ENCODE measurements around the gene FEM1A. TPM values are rescaled to one million over a fixed set of nuclear protein-coding genes. Genes with fewer than 3 reads are reported as not detected.
"Not testable (repeated sequence)": the region's sequence is repeated elsewhere in the genome, so short reads cannot be mapped to it uniquely, and the experiment has no call there.

Gene FEM1A
- total RNA-seq, 5 donors from 2014 or later (not counting 1 experiment from before 2014, with no cell fraction given): 9.7 to 17.7 (median 16.1) TPM

DNA sequence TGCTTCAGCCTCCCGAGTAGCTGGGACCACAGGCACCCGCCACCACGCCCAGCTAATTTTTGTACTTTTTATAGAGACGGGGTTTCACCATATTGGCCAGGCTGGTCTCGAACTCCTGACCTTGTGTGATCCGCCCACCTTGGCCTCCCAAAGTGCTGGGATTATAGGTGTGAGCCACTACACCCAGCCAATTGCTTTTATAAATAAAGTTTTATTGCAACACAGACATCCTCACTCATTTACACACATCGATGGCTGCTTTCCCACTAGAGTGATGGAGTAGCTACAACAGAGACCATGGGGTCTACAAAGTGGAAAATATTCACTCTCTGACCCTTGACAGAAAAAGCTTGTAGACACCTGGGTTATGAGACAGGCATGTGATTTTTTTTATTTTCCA lies 30.8 kb downstream of the FEM1A start:
- H3K4me1 ChIP-seq (ENCODE audit: control insufficient read depth in 1 of 2, extremely low read depth in 1 of 2, insufficient read depth in 2 of 2, low read length in 2 of 2); DNase-seq; H3K36me3 Mint-ChIP-seq; H3K27ac Mint-ChIP-seq; H3K4me1 Mint-ChIP-seq; H3K27ac ChIP-seq (ENCODE audit: low read length); H3K4me3 Mint-ChIP-seq; H3K27me3 Mint-ChIP-seq; H3K4me3 ChIP-seq (ENCODE audit: control insufficient read depth in 1 of 2, extremely low read depth in 1 of 2, low read length in 1 of 2); H3K27me3 ChIP-seq (replicated peaks in 1 of 2; ENCODE audit: control insufficient read depth in 2 of 2, extremely low read depth in 1 of 2, insufficient read depth in 2 of 2, low read length in 1 of 2); H3K9me3 Mint-ChIP-seq; ATAC-seq (replicated peaks in 1 of 4); H3K9me3 ChIP-seq: not testable (repeated sequence)
- peaks cover 0 to 10% of the 10 kb centered on the region in 2 donors for H3K36me3 ChIP-seq (ENCODE audit: control insufficient read depth in 2 of 2, extremely low read depth in 1 of 2, insufficient read depth in 1 of 2, low read length in 1 of 2)
- 100% methylated on average over 2 of the region's 7 CpGs for whole genome bisulfite sequencing (ENCODE audit: insufficient coverage)
- POLR2A ChIA-PET: interaction anchor here in 1 of 2 donors (1.1 kb wide), 1 partner anchor 9 kb away, joined by 3 read pairs; no protein-coding TSS in a partner anchor
- CTCF ChIA-PET: interaction anchor here in 1 of 2 donors (1.0 kb wide), 1 partner anchor 28 kb away, joined by 4 read pairs; no protein-coding TSS in a partner anchor

DNA sequence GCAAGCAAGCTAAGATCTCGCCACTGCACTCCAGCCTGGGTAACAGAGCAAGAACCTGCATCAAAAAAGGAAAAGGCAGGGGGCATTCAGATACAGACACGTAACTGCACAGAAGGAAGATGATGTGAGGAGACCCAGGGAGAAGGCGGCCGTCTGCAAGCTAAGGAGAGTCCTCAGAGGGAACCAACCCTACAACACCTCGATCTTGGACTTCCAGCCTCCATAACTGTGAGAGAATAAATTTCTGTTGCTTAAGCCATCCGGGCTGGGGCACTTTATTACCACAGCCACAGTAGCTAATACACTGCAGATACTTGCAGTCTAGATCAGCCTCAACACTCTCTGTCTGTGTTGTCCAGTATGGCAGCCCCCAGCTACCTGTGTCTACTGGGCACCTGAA lies 32.0 kb downstream of the FEM1A start:
- Histone ChIP-seq H3K27ac (ENCODE audit: low read length) (no peak overlapping the region), H3K36me3 (ENCODE audit: control insufficient read depth in 2 of 2, extremely low read depth in 1 of 2, insufficient read depth in 1 of 2, low read length in 1 of 2) (peaks cover 0 to 4% of the 10 kb centered on the region in 2 donors), H3K4me1 (ENCODE audit: control insufficient read depth in 1 of 2, extremely low read depth in 1 of 2, insufficient read depth in 2 of 2, low read length in 2 of 2) (no peaks in the 10 kb centered on the region), H3K9me3 (no peaks in the 10 kb centered on the region), H3K27me3 (replicated peaks in 1 of 2; ENCODE audit: control insufficient read depth in 2 of 2, extremely low read depth in 1 of 2, insufficient read depth in 2 of 2, low read length in 1 of 2) (no peaks in the 10 kb centered on the region), H3K4me3 (ENCODE audit: control insufficient read depth in 1 of 2, extremely low read depth in 1 of 2, low read length in 1 of 2) (no peak overlapping the region)
- DNase-seq (no peak), ATAC-seq (replicated peaks in 1 of 4) (no peak)
- POLR2A ChIA-PET: interaction anchor here in 1 of 2 donors (0.7 kb wide), 1 partner anchor 273 kb away, joined by 4 read pairs; no protein-coding TSS in a partner anchor
- peaks cover 2% of the 10 kb centered on the region for H3K36me3 Mint-ChIP-seq
- no peaks in the 10 kb centered on the region for H3K27me3 Mint-ChIP-seq
- no peak overlapping the region for H3K4me3 Mint-ChIP-seq
- CTCF ChIA-PET: interaction anchor here in 1 of 2 donors (0.6 to 0.7 kb wide), 3 partner anchors 13 to 194 kb away, joined by 3 read pairs; no protein-coding TSS in a partner anchor
- peaks cover 0 to 7% (median 5%) of the 10 kb centered on the region in 3 donors for H3K4me1 Mint-ChIP-seq
- no peak overlapping the region for H3K27ac Mint-ChIP-seq
- 80% methylated on average over 1 of the region's 6 CpGs for WGBS (ENCODE audit: insufficient coverage)
- H3K9me3 Mint-ChIP-seq: no peaks in the 10 kb centered on the region

DNA sequence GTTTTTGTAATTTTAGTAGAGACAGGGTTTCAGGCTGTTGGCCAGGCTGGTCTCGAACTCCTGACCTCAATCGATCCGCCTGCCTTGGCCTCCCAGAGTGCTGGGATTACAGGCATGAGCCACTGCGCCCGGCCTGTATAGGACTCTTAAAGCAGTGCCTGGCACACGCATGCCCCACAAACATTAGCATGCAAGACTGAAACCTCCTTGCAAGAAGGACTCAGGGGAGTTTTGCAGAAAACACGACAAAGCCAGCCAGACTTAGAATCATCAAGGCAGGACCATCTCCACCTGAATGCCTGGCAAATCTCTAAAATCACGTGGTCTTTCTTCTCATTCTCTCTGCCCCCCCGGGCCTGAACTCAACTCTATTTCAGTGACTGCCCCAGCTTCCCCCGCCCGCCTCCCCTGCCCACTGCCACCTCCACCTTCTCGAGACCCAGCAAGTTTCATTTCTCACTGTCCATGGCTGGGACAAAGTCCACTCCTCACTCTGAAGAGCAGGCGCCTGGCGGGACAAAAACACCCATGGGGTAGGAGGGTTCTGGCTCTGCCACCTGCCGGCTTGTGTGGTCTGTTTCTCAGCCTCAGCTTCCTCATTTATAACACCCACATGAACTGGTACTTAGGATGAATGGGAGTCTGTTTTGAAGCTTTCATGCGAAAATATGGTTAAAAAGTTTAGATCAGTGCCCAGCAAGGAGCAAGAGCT lies 37.6 kb downstream of the FEM1A start:
- Histone ChIP-seq H3K27ac (ENCODE audit: low read length) (no peak overlapping the region), H3K4me3 (ENCODE audit: control insufficient read depth in 1 of 2, extremely low read depth in 1 of 2, low read length in 1 of 2) (no peak overlapping the region), H3K27me3 (replicated peaks in 1 of 2; ENCODE audit: control insufficient read depth in 2 of 2, extremely low read depth in 1 of 2, insufficient read depth in 2 of 2, low read length in 1 of 2) (no peaks in the 10 kb centered on the region), H3K36me3 (ENCODE audit: control insufficient read depth in 2 of 2, extremely low read depth in 1 of 2, insufficient read depth in 1 of 2, low read length in 1 of 2) (peaks cover 0 to 3% of the 10 kb centered on the region in 2 donors), H3K4me1 (ENCODE audit: control insufficient read depth in 1 of 2, extremely low read depth in 1 of 2, insufficient read depth in 2 of 2, low read length in 2 of 2) (peaks cover 6 to 30% of the 10 kb centered on the region in 2 experiments), H3K9me3 (no peaks in the 10 kb centered on the region)
- CTCF ChIA-PET: interaction anchor here in 1 of 2 donors (1.1 kb wide), 1 partner anchor 20 kb away, joined by 10 read pairs; no protein-coding TSS in a partner anchor
- ATAC-seq (replicated peaks in 1 of 4) (no peak), DNase-seq (peak in 3 of 35 experiments; percentile 19 to 49 (median 35))
- Mint-ChIP-seq H3K27me3 (no peaks in the 10 kb centered on the region), H3K4me1 (peaks cover 24 to 29% (median 27%) of the 10 kb centered on the region in 3 donors), H3K4me3 (peak overlapping the region; percentile 41 to 95 (median 73)), H3K36me3 (no peaks in the 10 kb centered on the region), H3K27ac (peak overlapping the region; percentile 77 to 83), H3K9me3 (no peaks in the 10 kb centered on the region)
- POLR2A ChIA-PET: interaction anchor here in 1 of 2 donors (0.6 kb wide), 1 partner anchor 83 kb away, joined by 8 read pairs; no protein-coding TSS in a partner anchor
- 51% methylated on average over 3 of the region's 16 CpGs for WGBS (ENCODE audit: insufficient coverage)

DNA sequence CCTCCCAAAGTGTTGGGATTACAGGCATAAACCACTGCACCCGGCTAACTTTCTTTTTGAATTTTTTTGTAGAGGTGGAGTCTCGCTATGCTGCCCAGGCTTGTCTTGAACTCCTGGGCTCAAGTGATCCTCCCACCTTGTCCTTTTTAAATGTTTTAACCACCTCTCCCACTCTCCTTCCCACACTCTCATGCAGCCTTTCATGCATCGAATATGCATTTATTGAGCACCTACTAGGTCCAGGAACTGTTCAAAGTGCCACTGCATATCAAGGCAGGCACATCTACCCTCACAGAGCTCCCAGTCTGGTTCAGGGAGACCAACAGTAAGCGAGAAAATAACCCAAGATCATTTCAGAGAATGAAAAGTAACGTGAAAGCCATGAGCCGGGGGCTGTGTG lies 38.8 kb downstream of the FEM1A start:
- Histone ChIP-seq H3K36me3 (ENCODE audit: control insufficient read depth in 2 of 2, extremely low read depth in 1 of 2, insufficient read depth in 1 of 2, low read length in 1 of 2) (peaks cover 0 to 3% of the 10 kb centered on the region in 2 donors), H3K4me3 (ENCODE audit: control insufficient read depth in 1 of 2, extremely low read depth in 1 of 2, low read length in 1 of 2) (peak overlapping the region; percentile 73 to 83)
- WGBS (ENCODE audit: insufficient coverage): 60% methylated on average over 4 of the region's 6 CpGs

DNA sequence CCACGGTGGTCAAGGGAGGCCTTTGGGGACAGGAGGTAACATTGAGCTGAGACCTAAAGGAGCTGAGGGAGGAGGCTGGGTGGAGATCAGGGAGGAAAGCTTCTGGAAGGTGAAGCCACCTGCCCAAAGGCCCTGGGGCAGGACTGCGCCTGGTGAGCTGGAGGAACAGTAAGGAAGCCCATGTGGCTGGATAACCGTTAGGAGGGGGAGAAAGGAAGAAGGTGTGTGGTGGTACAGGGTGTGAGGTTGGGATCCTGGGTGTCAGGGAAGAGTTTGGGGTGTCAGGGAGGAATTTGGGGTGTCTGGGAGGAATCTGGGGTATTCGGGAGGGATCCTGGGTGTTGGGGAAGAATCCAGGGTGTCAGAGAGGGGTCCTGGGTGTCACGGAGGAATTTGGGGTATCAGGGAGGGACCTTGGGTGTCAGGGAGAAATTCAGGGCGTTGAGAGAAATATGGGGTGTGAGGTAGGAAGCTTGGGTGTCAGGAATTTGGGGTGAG lies 39.3 kb downstream of the FEM1A start:
- peak overlapping the region; percentile 86 for H3K27ac ChIP-seq (ENCODE audit: low read length)
- H3K36me3 ChIP-seq (ENCODE audit: control insufficient read depth in 2 of 2, extremely low read depth in 1 of 2, insufficient read depth in 1 of 2, low read length in 1 of 2): peaks cover 0 to 3% of the 10 kb centered on the region in 2 donors
- POLR2A ChIA-PET: interaction anchor here in 1 of 2 donors (0.5 kb wide), 1 partner anchor 8 kb away, joined by 3 read pairs; no protein-coding TSS in a partner anchor
- H3K27ac Mint-ChIP-seq: peak overlapping the region; percentile 95 to 96
- peaks cover 24 to 29% (median 27%) of the 10 kb centered on the region in 3 donors for H3K4me1 Mint-ChIP-seq
- no peaks in the 10 kb centered on the region for H3K9me3 Mint-ChIP-seq
- peaks cover 6 to 30% of the 10 kb centered on the region in 2 experiments for H3K4me1 ChIP-seq (ENCODE audit: control insufficient read depth in 1 of 2, extremely low read depth in 1 of 2, insufficient read depth in 2 of 2, low read length in 2 of 2)
- H3K9me3 ChIP-seq: no peaks in the 10 kb centered on the region
- ATAC-seq (replicated peaks in 1 of 4) (no peak), DNase-seq (no peak)
- CTCF ChIA-PET: interaction anchor here in 1 of 2 donors (0.6 to 0.9 kb wide), 2 partner anchors 12 to 119 kb away, joined by 6 to 8 read pairs; no protein-coding TSS in a partner anchor
- H3K27me3 ChIP-seq (replicated peaks in 1 of 2; ENCODE audit: control insufficient read depth in 2 of 2, extremely low read depth in 1 of 2, insufficient read depth in 2 of 2, low read length in 1 of 2): no peaks in the 10 kb centered on the region
- no peaks in the 10 kb centered on the region for H3K27me3 Mint-ChIP-seq
- peak overlapping the region; percentile 87 to 95 (median 93) for H3K4me3 Mint-ChIP-seq
- 46% methylated on average over 6 of the region's 6 CpGs for WGBS (ENCODE audit: insufficient coverage)
- no peaks in the 10 kb centered on the region for H3K36me3 Mint-ChIP-seq
- H3K4me3 ChIP-seq (ENCODE audit: control insufficient read depth in 1 of 2, extremely low read depth in 1 of 2, low read length in 1 of 2): peak overlapping the region; percentile 73 to 83

More for the DNA sequence above, 38.8 kb downstream of the FEM1A start:
- Mint-ChIP-seq H3K9me3 (no peaks in the 10 kb centered on the region), H3K27ac (peak overlapping the region; percentile 95 to 96), H3K4me3 (peak overlapping the region; percentile 87 to 95 (median 93)), H3K4me1 (peaks cover 24 to 29% (median 27%) of the 10 kb centered on the region in 3 donors), H3K36me3 (no peaks in the 10 kb centered on the region), H3K27me3 (no peaks in the 10 kb centered on the region)
- no peaks in the 10 kb centered on the region for H3K27me3 ChIP-seq (replicated peaks in 1 of 2; ENCODE audit: control insufficient read depth in 2 of 2, extremely low read depth in 1 of 2, insufficient read depth in 2 of 2, low read length in 1 of 2)
- no peaks in the 10 kb centered on the region for H3K9me3 ChIP-seq
- ChIA-PET POLR2A (no interaction called here), CTCF (no interaction called here)
- DNase-seq: no peak
- peak overlapping the region; percentile 86 for H3K27ac ChIP-seq (ENCODE audit: low read length)
- H3K4me1 ChIP-seq (ENCODE audit: control insufficient read depth in 1 of 2, extremely low read depth in 1 of 2, insufficient read depth in 2 of 2, low read length in 2 of 2): peaks cover 6 to 30% of the 10 kb centered on the region in 2 experiments
- no peak for ATAC-seq (replicated peaks in 1 of 4)

DNA sequence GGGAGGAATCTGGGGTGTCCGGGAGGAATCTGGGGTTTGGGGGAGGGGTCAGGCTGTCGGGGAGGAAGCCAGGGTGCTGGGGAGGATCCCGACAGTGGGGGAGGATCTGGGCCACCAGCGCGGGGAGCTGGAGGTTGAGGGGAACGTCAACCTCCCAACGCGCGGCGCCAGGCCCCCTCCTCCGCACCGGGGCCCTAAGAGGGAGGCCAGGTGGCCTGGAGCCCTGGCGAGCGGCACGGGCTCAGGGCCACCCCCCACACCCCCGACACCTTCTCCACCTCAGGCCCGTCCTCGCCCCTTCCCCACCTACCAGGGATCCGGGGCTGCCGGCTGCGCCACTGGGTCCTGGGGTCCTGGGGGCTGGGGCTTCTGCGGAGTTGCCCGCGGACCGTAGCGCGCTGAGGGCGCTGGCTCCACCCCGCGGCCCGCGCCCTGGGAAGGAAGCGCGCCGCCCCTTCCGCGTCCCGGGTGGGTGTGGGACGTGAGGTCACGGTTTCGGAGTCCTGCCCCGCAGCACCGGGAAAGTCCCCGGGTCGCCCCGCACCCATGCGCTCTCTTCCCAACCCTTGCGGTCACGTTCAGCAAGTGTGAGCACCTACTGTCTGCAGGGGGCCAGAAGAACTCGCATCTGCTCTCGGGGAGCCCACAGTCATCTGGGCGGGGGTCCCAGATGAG lies 39.9 kb downstream of the FEM1A start, which contains the start of gene TICAM1:
TICAM1 (minus strand) TSS at position 409 of the 675 bp plus-strand sequence. CDS start 13,335 bp downstream, outside the sequence.
- peak within 1 kb of the TSS; percentile 87 to 95 (median 93) for H3K4me3 Mint-ChIP-seq
- no peaks in the 10 kb centered on the region for H3K27me3 ChIP-seq (replicated peaks in 1 of 2; ENCODE audit: control insufficient read depth in 2 of 2, extremely low read depth in 1 of 2, insufficient read depth in 2 of 2, low read length in 1 of 2)
- H3K27ac ChIP-seq (ENCODE audit: low read length): peak within 1 kb of the TSS; percentile 86
- H3K4me1 Mint-ChIP-seq: peaks cover 24 to 29% (median 27%) of the 10 kb centered on the region in 3 donors
- DNase-seq (peak; percentile 35 to 93 (median 75)), ATAC-seq (replicated peaks in 1 of 4) (peak; percentile 85 to 96 (median 95))
- POLR2A ChIA-PET: interaction anchor here in 1 of 2 donors (0.5 to 0.7 kb wide), 2 partner anchors 9 to 85 kb away, joined by 3 to 13 read pairs; no protein-coding TSS in a partner anchor
- H3K9me3 Mint-ChIP-seq: no peaks in the 10 kb centered on the region
- H3K36me3 ChIP-seq (ENCODE audit: control insufficient read depth in 2 of 2, extremely low read depth in 1 of 2, insufficient read depth in 1 of 2, low read length in 1 of 2): peaks cover 0 to 3% of the 10 kb centered on the region in 2 donors
- H3K36me3 Mint-ChIP-seq: no peaks in the 10 kb centered on the region
- H3K27ac Mint-ChIP-seq: peak within 1 kb of the TSS; percentile 95 to 96
- no peaks in the 10 kb centered on the region for H3K27me3 Mint-ChIP-seq
- no peaks in the 10 kb centered on the region for H3K9me3 ChIP-seq
- CTCF ChIA-PET: interaction anchor here (0.6 to 0.9 kb wide), 4 partner anchors 12 to 1277 kb away, joined by 3 to 8 read pairs (median 5); no protein-coding TSS in a partner anchor
- under 1% methylated on average over 45 of the region's 52 CpGs for WGBS (ENCODE audit: insufficient coverage)
- H3K4me3 ChIP-seq (ENCODE audit: control insufficient read depth in 1 of 2, extremely low read depth in 1 of 2, low read length in 1 of 2): peak within 1 kb of the TSS; percentile 73 to 83
- H3K4me1 ChIP-seq (ENCODE audit: control insufficient read depth in 1 of 2, extremely low read depth in 1 of 2, insufficient read depth in 2 of 2, low read length in 2 of 2): peaks cover 6 to 30% of the 10 kb centered on the region in 2 experiments

All from T-cell (primary cell).